ENCODE data around the gene TMEM134.
"Not testable (repeated sequence)": the region's sequence is repeated elsewhere in the genome, so short reads cannot be mapped to it uniquely, and the experiment has no call there.

DNA sequence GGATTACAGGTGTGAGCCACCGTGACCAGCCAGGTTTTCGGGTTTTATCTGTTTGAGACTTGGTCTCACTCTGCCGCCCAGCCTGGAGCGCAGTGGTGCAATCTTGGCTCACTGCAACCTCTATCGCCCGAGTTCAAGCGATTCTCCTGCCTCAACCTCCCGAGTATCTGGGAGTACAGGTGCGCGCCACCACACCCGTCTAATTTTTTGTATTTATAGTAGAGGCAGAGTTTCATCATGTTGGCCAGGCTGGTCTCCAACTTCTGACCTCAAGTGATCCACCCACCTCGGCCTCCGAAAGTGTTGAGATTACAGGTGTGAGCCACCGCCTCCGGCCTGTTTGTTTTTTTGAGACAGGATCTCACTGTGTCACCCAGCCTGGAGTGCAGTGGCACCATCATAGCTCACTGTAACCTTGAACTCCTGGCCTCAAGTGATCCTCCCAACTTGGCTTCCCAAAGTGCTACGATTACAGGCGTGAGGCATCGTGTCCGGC is 41.6 kb downstream of the TMEM134 start:
- not testable (repeated sequence) for TF ChIP-seq SIRT6 (IDR thresholded peaks at IDR 0.05; ENCODE audit: low read depth, low read length); TCF3 (CRISPR knock-in tag; IDR thresholded peaks at IDR 0.05); LARP7 (IDR thresholded peaks at IDR 0.05); POLR2A (conservative IDR thresholded peaks at IDR 0.05); NFIC (IDR thresholded peaks at IDR 0.05)
- TF ChIP-seq, protein P1, sequence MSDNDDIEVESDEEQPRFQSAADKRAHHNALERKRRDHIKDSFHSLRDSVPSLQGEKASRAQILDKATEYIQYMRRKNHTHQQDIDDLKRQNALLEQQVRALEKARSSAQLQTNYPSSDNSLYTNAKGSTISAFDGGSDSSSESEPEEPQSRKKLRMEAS (CRISPR knock-in tag; IDR thresholded peaks at IDR 0.05): not testable (repeated sequence)

Measured in K562 (cell line).